Right forelimb (tissue), 1 donor: Measurements from ENCODE around the gene PPIP5K1.
"Not testable (repeated sequence)": the region's sequence is repeated elsewhere in the genome, so short reads cannot be mapped to it uniquely, and the experiment has no call there.

Experiments
- DNase-seq: peaks from one replicate; pipeline ENCODE4 v3.0.0-alpha.2; 2018

PPIP5K1 gene

GRCh38 chr15:43589778-43590466, at the start of gene PPIP5K1:
PPIP5K1 (minus strand) TSS chr15:43590208; CDS start chr15:43584504, 5,704 bp downstream.
- DNase-seq = not testable (repeated sequence)

DNA sequence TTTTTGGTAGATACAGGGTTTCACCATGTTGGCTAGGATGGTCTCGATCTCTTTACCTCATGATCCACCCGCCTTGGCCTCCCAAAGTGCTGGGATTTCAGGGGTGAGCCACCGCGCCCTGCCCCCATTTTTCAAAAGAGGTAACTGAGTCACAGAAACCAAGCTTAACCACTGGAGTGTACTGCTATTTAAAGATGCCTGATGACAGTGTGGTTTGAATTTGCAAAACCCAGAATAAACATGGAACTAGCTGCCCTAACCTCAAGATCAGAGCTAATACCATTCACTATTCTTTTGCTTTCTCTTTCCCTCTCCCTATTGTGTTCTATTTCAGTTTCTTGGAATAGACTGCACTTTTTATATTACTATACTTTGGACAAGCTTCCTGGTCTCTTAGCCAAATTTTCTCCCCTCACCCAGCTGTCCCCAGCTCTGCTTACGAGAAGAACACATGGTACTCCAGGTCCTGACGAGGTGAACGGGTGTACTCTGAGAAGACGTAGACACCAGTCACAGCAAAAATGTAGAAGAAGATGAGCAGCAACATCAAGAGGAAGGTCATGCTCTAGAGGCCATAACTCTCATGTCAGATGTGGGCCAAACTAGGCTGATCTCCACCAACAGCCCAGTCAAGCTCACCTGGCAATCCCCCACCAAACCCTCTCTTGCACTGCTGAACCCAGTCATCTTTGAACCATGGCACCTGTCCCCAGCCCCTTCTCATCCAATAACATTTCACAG, 48.6 kb upstream of the PPIP5K1 start:
- DNase-seq = not testable (repeated sequence)

DNA sequence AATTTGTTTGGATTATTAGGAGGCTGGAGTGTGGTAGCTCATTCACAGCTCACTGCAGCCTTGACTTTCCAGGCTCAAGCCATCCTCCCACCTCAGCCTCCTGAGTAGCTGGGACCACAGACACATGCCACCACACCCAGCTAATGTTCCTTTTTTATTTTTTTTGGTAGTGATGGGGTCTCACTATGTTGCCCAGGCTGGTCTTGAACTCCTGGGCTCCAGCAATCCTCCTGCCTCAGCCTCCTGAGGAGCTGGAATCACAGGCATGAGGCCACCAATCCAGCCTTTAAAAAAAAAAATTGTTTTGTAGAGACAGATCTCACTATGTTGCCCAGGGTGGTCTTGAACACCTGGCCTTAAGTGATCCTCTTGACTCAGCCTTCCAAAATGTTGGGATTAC, 36.9 kb upstream of the PPIP5K1 start:
- not testable (repeated sequence) for DNase-seq

DNA sequence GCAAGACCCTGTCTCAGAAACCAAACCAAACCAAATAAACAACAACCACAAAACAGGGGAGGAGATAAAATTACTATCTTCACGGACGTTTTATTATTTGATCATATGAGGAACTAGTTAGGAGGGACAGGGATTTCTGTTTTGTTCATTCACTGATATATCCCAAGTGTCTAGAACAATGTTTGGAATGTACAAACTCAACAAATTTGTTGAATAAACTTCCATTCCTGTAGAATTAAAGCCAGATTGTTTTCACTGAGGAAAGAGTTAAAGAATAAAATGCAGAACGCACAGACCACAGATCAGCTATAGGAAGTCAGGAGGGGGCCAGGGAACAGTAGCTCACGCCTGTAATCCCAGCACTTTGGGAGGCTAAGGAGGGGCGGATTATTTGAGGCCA, 35.1 kb upstream of the PPIP5K1 start:
- no peak for DNase-seq

- not testable (repeated sequence) for DNase-seq
Measured at GRCh38 chr15:43622068-43622799, 32.2 kb upstream of the PPIP5K1 start.

DNA sequence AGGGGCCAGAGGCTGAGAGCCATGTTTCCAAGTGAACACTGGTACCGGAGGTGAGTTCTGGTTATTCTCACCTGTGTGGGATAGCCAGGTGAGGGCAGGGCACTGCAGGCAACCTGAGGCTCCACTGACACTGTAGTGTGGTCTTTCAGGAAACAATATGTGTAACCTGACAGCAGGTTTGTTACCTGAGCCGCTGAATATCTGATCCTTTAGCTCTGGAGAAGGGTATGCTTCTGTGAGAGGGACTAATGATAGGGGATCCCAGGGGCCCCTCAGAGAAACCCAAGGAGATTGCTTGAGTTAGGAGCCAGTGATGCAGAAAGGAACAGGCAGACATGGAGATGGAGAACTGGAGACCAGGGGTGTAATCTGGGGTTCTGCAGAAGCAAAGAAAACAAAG, 28.7 kb upstream of the PPIP5K1 start, which contains the start of gene STRC:
Gene STRC, minus strand, starts transcription at position 101 of the 400 bp plus-strand sequence. Its CDS starts 78 bp downstream, at position 23.
- DNase-seq = not testable (repeated sequence)

DNA sequence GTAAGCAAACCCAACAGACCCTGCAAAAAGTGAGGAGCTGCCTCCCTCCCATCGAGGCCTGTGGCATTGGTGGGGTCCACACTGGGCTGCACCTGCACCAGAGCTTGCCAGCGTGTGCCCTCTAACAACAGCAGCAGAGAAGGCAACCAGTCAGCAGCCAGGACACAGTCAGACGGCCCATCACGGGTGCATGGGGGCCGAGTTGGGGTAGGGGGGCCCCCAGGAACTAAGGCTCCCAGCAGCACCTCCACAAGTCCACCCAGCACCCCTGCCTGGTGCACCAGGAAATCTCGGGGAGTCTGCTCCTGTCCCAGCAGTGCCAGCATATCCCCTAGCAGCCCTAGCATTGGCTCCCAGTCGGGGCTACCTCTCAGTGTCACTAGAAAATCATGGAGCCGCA, 27.7 kb upstream of the PPIP5K1 start:
- not testable (repeated sequence) for DNase-seq

- DNase-seq = not testable (repeated sequence)
Measured at GRCh38 chr15:43602233-43602632, 12.2 kb upstream of the PPIP5K1 start.

- DNase-seq = not testable (repeated sequence)
Measured at GRCh38 chr15:43600200-43600599, 10.2 kb upstream of the PPIP5K1 start.

DNA sequence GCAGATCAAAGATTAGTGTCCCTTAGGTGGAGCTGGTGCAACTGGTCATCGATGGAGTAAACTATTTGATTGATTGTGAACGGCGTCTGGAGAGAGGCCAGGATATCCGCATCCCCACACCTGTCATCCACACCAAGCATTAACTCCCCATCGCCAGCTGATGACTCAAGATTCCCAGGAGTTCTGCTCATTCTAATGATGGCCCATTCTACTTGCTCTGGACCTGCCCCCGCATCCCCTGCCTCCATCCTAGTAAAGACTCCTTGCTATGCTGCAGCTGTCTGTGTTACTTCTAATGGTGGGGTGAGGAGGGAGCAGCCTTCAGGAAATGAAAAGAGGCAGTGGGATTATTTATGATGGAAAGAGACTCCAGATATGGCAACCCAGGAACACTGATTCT, 9.1 kb upstream of the PPIP5K1 start:
- DNase-seq = not testable (repeated sequence)

DNA sequence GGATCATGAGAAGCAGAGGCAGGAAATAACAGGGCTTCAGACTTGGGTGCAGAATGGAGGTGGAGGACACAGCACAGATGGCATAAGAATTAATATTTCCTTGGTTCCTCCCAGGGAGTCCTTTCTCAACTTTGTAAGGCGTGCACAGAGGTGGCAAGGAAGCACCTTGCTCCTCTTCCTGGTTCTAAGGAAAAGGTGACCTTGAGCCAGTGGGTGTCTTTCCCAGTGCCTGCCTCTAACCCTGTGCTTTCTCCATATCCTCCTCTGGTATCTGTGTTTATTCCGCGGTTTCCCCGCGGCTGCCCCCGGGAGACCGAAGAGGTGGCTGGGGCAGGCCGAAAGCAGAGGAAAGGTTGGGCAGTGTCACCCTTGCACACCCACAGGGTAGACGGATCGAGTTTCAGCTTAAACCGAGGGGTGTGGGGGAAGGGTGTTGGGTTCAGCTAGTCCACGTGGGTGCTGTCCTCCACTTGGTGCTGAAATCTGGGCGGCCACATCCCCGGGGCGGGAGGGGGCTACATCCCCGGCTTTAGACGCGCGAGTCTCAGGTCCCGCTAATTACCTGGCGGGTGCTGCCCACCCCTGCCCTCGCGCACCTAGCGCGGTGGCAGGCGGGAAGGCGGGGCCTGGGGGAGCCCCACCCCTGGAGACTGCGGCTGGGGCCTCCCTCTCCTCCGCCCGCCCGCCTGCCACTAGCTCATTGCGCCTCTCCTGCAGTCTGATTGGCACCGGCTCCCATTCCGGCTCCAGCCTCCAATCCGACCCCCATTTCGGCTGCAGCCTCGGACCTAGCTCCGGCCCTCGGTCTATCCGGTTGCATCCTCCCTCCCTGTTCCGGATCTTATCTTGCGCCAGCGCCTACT, 3.6 kb upstream of the PPIP5K1 start, which contains the start of gene CKMT1B:
Gene CKMT1B, plus strand, starts transcription at position 700 of the 863 bp plus-strand sequence. CDS start 192 bp downstream, outside the sequence.
- DNase-seq = not testable (repeated sequence)

GRCh38 chr15:43592841-43593240, 2.8 kb upstream of the PPIP5K1 start:
- DNase-seq = not testable (repeated sequence)

DNA sequence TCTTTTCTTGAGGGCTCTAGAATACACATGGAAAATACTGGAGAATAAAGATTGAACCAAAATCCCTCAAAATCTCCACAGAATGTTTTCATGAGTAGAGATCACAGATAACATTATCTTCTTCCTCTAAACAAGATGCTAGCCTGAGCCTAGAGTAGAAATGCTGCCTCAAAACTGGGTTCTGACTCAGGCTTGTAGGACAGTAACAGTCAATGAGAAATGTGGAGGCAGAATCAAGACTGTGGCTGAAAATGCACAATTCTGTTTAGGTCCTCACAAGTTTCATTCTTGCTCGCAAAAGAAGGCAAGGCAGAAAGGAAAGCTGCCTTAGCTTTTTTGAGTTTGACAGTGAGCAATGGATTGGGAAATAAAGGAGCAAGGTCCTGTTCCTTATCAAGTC, 15.4 kb downstream of the PPIP5K1 start:
- DNase-seq = not testable (repeated sequence)

GRCh38 chr15:43566615-43567014, 23.4 kb downstream of the PPIP5K1 start:
- DNase-seq = not testable (repeated sequence)

DNA sequence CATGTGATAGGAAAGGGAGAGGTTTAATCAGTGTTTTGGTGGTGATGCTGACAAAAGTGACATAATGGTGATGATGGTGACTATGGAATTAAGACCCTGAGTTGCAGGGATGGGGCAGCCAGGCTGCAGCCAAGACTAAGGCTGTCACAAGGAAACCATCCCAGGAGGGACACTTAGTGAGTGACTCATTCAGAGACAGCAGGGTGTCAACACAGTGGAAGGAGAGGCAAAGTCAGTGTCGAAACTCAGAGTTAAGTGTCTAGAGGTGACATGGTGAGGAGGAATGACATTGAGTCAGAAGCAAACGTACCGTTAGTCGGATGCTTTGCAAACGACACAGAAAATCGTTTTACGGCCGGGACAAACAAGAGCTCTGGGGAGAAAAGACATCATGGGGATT, 26.2 kb downstream of the PPIP5K1 start:
- not testable (repeated sequence) for DNase-seq

GRCh38 chr15:43562753-43563152, 27.3 kb downstream of the PPIP5K1 start:
- DNase-seq = not testable (repeated sequence)

GRCh38 chr15:43552986-43553385, 37.0 kb downstream of the PPIP5K1 start:
- DNase-seq = no peak

- DNase-seq = no peak
Measured at GRCh38 chr15:43552256-43552655, 37.8 kb downstream of the PPIP5K1 start.

GRCh38 chr15:43550527-43551363, 39.3 kb downstream of the PPIP5K1 start:
- DNase-seq = no peak

DNA sequence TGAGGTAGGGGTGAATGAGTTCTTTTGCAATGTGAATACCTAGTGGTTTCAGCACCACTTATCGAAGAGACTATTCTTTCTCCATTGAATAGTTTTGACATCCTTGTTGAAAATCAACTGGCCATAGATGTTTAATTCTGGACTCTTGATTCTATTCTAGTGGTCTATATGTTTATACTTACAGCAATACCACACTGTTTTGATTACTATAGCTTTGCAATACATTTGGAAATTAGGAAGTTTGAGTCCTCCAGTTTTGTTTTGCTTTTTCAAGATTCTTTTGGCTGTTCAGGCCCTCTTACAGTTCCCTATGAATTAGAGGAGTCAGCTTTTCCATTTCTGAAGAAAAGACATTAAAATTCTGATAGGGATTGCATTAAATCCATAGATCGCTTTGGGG, 42.5 kb downstream of the PPIP5K1 start:
- DNase-seq = no peak

DNA sequence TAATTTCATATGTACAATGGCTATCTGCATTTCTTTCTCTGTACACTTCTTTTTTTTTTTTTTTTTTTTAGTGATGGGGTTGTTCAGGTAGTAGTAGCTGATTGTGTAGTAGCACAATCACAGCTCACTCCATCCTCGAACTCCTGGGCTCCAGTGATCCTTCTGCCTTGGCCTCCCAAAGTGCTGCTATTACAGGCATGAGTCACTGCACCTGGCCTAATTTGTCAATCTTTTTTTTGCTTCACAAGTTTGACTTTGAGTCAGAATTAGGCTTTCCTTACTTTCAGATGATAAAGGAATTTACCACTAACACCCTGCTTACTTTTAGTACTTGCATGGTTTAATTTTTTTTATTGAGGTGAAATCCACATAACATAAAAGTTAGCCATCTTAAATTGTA, 44.6 kb downstream of the PPIP5K1 start:
- DNase-seq = no peak
